GM13976 (cell line): Measurements from ENCODE around the gene PP2D1.
"Not testable (repeated sequence)": the region's sequence is repeated elsewhere in the genome, so short reads cannot be mapped to it uniquely, and the experiment has no call there.

ENCODE experiments used
- DNase-seq: peaks from one replicate; pipeline ENCODE4 v3.0.0; 2012; ENCODE audit warnings: low spot score
- in situ Hi-C: fragments of 300-500 bp; cut with MboI; formaldehyde crosslinking; loops from one replicate; pipeline ENCODE4 v1.12.0; 2022; ENCODE audit warnings: low sequenced_read_pairs, mixed read lengths, inconsistent platforms; ENCODE audit not compliant: unreplicated experiment
- TF ChIP-seq, protein P1 (sequence below): IDR thresholded peaks from 2 replicates; pipeline ENCODE4 v1.5.1; 2012; ENCODE audit warnings: borderline replicate concordance, mild to moderate bottlenecking; ENCODE audit not compliant: insufficient read depth; ENCODE audit errors: extremely low read depth, missing control alignments, control extremely low read depth

PP2D1 gene

DNA sequence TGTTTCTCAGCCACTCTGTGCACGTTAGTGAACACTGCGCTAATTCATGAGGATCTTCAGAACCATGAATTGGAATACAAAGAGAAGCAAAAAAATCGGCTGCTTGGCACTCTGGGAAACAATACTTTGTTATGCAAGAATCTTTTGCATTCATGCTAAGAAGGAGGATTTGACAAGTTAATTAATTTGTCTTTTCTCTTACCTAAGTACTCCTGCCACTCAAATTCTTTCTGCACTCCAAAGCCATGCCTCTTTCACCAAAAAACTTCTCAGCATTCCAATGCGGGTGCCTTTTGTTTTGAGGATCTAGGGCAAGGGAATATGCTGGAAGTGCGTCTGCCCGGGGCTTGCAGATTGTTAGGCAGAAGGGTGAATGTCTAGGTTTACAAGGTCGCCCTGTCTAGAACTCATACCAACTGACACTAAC is 16.9 kb upstream of the PP2D1 start:
- DNase-seq = no peak
- in situ Hi-C loops = no loop called here
- TF ChIP-seq, protein P1, sequence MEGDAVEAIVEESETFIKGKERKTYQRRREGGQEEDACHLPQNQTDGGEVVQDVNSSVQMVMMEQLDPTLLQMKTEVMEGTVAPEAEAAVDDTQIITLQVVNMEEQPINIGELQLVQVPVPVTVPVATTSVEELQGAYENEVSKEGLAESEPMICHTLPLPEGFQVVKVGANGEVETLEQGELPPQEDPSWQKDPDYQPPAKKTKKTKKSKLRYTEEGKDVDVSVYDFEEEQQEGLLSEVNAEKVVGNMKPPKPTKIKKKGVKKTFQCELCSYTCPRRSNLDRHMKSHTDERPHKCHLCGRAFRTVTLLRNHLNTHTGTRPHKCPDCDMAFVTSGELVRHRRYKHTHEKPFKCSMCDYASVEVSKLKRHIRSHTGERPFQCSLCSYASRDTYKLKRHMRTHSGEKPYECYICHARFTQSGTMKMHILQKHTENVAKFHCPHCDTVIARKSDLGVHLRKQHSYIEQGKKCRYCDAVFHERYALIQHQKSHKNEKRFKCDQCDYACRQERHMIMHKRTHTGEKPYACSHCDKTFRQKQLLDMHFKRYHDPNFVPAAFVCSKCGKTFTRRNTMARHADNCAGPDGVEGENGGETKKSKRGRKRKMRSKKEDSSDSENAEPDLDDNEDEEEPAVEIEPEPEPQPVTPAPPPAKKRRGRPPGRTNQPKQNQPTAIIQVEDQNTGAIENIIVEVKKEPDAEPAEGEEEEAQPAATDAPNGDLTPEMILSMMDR = no peak

DNA sequence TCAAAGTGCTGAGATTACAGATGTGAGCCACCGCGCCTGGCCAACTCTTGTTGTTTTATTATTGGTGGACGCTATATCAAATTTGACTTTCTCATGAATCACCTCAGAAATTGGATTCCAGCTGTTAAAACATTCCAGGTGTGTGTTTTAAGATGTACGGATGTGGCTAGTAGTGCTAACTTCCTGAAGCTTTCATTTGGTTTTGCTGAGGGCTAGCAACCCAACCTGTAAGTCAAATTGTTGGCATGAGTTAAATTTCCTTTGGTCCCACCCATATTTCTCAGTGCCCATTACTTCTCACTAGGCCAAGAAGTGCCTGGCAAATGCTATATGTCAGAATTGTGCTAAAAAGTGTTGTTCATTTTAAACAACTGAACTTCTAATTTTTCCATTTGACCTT is 15.1 kb upstream of the PP2D1 start:
- in situ Hi-C loops = no loop called here
- no peak for DNase-seq
- TF ChIP-seq, protein P1 = no peak

DNA sequence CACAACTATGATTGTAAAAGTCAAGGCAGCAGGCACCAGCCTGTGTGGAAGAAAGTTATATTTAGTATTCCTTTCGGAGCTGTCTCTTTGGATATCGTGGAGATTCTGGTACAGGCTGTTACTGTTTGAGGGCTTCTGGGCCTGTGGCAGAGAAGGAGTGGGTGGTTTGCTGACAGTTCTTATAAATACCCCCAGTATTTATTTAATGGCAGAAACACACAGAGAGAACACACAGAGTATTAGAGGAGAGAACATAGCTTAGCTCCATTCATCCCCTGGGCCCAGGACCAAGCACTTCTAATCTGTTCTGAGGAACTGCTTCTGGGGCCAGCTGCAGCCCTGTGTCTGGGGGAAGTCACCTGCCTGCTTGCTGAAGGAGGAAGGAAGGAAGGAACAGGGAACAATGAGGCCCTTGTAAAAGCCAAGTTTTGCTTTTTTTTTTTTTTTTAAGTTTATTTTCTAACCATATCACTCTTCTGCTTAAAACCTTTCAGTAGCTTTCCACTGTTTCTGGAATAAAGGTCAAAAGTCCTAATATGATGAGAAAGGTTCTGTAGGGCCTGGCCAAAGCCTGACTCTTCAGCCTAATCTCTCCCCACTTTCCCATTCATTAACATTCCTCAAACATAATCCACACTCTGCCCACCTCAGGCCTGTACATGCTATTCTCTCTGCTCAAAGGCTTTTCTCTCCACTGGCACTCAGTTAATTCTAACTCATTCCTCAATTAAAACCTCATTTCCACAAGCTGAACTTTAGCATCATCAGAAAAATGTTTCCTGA is 11.8 kb upstream of the PP2D1 start:
- DNase-seq = no peak
- TF ChIP-seq, protein P1 = no peak
- in situ Hi-C loops = no loop called here

DNA sequence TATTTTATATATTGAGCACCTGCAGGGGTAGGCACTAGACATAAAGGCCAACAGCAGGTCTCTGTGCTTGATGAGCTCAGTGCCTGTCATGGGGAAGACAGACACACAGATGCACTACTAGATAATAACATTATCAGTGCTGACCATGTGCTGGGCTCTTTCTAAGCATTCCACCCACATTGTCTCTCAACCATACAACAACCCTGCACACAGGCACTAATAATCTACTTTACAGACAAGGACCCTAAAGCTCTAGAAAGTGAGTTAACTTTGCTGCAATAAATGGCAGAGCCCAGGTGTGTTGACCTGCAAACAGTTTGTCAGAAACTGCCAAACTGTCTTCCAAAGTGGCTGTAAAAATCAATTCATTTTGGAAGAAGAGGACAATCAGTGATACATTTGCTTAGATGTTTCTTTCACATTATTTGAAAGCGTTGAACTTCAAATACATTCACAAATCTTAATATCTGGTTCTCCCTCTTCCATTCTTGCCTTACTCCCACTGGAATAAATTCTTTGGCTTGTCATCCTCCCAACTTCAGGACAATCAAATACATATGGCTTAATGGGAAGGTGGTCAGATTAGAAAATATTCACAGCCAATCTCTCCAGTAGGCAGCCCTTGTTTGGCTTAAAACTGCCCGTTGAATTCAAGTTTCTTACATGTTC is 11.0 kb upstream of the PP2D1 start:
- in situ Hi-C loops = no loop called here
- DNase-seq = no peak

DNA sequence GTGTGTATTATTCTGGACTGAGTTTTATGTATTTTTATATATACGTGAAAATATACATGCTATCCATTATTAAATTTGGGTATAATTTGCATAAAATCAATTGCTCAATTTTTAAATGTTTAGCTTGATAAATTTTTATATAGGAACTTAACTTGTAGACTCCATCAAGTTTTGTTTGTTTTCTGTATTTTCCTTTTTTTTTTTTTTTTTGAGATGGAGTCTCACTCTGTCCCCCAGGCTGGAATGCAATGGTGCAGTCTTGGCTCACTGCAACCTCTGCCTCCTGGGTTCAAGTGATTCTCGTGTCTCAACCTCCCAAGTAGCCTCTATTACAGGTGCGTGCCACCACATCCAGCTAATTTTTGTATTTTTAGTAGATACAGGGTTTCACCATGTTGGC is 4.0 kb upstream of the PP2D1 start:
- in situ Hi-C loops, DNase-seq: not testable (repeated sequence)

More for the DNA sequence above, 11.0 kb upstream of the PP2D1 start:
- TF ChIP-seq, protein P1 = no peak

DNA sequence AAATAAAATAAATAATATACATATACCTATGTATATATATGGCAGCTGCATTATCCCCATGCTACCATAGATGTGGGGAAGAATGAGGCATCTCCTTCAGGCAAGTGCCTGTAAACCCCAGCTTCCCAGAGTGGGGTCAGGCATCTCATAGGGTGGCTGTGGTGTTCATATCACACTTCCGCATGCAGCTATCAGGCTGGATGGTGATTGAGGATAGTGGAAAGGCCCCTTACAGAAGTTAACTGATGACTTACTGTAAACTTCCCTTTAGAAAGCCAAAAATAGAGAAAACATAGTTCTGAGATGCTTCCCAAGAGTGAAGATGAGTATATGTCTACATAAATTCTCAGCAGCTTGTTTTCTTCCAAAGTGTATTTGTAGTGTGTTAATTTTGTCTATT is 3.5 kb upstream of the PP2D1 start:
- TF ChIP-seq, protein P1 = no peak
- in situ Hi-C loops = no loop called here
- DNase-seq = no peak

DNA sequence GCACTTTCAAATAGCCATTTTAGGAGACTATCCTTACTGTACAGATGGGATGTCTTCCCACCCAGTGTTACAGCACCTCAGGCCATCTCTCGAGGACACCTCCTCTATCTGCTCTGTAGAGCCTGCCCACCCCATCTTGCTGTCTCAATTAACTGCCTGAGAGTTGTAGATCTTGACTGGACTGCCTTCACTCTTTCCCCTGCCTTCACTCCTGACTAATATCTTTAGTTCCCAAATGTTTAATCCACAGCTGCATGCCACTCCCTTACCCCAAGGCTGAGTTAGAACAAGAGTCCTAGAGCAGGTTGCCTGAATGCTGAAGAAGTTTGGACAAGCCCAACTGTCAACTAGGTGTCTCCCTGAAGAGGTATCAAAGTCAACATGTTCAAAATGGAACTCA is 1.3 kb upstream of the PP2D1 start:
- DNase-seq = no peak
- TF ChIP-seq, protein P1 = no peak

More for the DNA sequence above, 1.3 kb upstream of the PP2D1 start:
- in situ Hi-C loops = no loop called here
